BLaER1 treated with 17β-estradiol and CSF1 and Interleukin-3, amounts not matched to agents 10 nM and 100 nM (cell line): Measurements from ENCODE around the gene DCST1.

Experiments used
- H3K27ac ChIP-seq, 11 experiments: shearing (Covaris generic); formaldehyde crosslinking; 2 replicates each; pipeline ENCODE4 v1.8.1; 2022
- H3K27me3 ChIP-seq, 11 experiments: shearing (Covaris generic); formaldehyde crosslinking; 2 replicates each; pipeline ENCODE4 v1.8.1; 2022
- H3K36me3 ChIP-seq, 11 experiments: shearing (Covaris generic); formaldehyde crosslinking; 2 replicates each; pipeline ENCODE4 v1.8.1; 2022
- H3K4me1 ChIP-seq, 10 experiments: shearing (Covaris generic); formaldehyde crosslinking; 2 replicates each; pipeline ENCODE4 v1.8.1; 2022
- H3K4me2 ChIP-seq, 11 experiments: shearing (Covaris generic); formaldehyde crosslinking; 2 replicates each; pipeline ENCODE4 v1.8.1; 2022
- H3K4me3 ChIP-seq, 10 experiments: shearing (Covaris generic); formaldehyde crosslinking; 2 replicates each; pipeline ENCODE4 v1.8.1; 2022
- H3K9ac ChIP-seq, 11 experiments: shearing (Covaris generic); formaldehyde crosslinking; 2 replicates each; pipeline ENCODE4 v1.8.1; 2022
- H3K9me3 ChIP-seq, 11 experiments: shearing (Covaris generic); formaldehyde crosslinking; replicated peaks in 1 of 11; 2 replicates each; pipeline ENCODE4 v1.8.1; 2022
- H4K20me1 ChIP-seq, 11 experiments: shearing (Covaris generic); formaldehyde crosslinking; 2 replicates each; pipeline ENCODE4 v1.8.1; 2022
- Cebpa-rat ChIP-seq, 11 experiments: shearing (Covaris generic); IDR thresholded peaks; 2 replicates each; pipeline ENCODE4 v1.8.1; 2022

Gene DCST1

GRCh38 chr1:155003766-155004351, 29.8 kb upstream of the DCST1 start:
- Histone ChIP-seq H3K27ac (peak overlapping the region; percentile 78 to 93 (median 87)), H3K4me1 (peaks cover 54 to 72% (median 69%) of the 10 kb centered on the region in 10 experiments), H3K9ac (peak overlapping the region; percentile 83 to 97 (median 87)), H3K27me3 (no peaks in the 10 kb centered on the region), H3K9me3 (no peaks in the 10 kb centered on the region), H3K36me3 (no peaks in the 10 kb centered on the region; a peak in 1 of 22 replicates), H4K20me1 (peaks cover 0 to 15% (median 0%) of the 10 kb centered on the region in 11 experiments; a peak in 1 of 22 replicates), H3K4me2 (peak overlapping the region; percentile 95 to 100 (median 98)), H3K4me3 (peak overlapping the region; percentile 80 to 99 (median 92))
- no peak for TF ChIP-seq Cebpa-rat (IDR thresholded peaks at IDR 0.05)

DNA sequence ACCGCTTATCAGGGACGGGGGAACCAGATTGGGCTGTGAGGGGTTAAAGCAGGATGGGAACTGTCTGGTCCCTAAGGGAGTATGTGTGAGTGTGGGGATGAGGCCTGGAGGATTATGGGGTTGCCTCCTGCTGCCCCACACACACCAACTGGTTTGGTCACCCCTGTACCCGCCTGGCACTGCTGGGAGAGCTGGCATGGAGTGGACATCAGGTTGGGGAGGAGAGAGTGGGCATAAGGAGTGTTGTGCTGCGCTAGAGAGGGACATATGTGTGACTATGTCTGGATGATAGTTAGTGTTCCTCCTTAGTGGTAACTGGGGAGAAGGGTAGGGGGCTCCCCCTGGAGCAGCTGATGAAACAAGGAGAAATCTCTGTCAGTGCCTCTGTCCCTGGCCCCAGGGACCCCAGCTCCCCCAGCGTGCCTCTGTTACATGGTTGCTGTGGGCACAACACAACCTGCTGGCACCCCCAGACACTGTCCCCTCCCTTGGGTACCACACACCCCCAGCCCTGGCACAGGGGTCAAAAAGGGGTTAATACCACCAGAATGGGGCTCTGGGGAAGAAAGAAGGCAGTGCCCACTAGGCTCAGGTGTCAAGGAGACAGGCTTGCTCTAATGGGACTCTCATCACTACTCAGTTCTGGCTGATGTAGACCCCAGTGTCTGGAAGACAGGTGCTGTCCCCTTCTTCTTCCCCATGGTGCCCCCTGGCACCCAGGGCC, 29.1 kb upstream of the DCST1 start:
- peak overlapping the region; percentile 80 to 99 (median 92) for H3K4me3 ChIP-seq
- H3K27ac ChIP-seq, result peak overlapping the region; percentile 78 to 93 (median 87)
- no peaks in the 10 kb centered on the region for H3K27me3 ChIP-seq
- peaks cover 55 to 72% (median 69%) of the 10 kb centered on the region in 10 experiments for H3K4me1 ChIP-seq
- no peak for TF ChIP-seq Cebpa-rat (IDR thresholded peaks at IDR 0.05)
- no peaks in the 10 kb centered on the region for H3K9me3 ChIP-seq
- H3K9ac ChIP-seq, result peak overlapping the region; percentile 83 to 97 (median 87)
- H3K36me3 ChIP-seq, result no peaks in the 10 kb centered on the region; a peak in 1 of 22 replicates
- H3K4me2 ChIP-seq, result peak overlapping the region; percentile 95 to 100 (median 98)
- peaks cover 0 to 15% (median 0%) of the 10 kb centered on the region in 11 experiments; a peak in 1 of 22 replicates for H4K20me1 ChIP-seq

DNA sequence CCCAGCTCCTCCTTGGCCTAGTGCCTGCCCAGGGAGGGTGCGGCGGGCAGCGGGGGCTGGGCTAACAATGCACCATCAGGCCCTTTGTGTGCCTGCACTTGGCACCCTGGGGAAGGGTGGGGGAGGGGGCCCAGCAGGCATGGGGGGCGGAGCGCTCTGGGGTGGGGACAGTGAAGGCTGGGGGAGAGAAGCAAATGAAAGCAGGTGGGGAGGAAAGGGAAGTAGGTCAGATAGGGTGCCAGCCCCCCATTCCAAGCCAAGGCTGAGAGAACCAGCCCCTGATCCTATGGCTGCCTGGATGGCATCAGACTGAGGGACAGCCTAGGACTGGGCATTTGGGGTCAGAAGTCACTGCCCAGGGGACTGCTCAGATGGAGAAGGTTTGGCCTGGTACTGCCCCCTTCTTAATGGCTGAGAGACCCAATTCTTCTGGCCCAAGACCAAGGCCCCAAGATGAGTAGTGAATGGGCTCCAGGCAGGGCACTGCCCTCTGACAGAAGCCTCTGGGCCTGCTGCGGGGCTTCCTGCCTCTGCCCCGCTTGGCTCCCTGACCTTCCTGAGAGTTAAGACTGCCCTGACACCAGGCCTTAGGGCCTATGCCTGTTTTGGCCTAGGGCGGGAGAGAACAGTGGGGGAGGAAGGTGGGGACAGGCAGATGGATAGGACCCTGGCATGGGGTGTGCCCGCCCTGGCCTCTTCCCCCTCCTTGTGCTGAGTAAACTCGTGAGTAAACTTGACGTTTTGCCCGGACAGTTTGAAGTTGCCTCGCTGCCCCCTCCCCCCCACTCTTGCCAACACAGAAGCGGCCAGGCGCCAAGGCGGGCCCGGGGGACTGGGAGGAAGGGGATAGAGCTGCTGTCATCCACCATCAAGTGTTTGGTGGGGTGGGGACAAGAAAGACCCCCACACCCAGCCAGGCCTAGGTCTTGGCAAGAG, 28.3 kb upstream of the DCST1 start:
- Histone ChIP-seq H3K27me3 (no peaks in the 10 kb centered on the region), H4K20me1 (peaks cover 0 to 15% (median 0%) of the 10 kb centered on the region in 11 experiments; a peak in 1 of 22 replicates), H3K36me3 (no peaks in the 10 kb centered on the region; a peak in 1 of 22 replicates), H3K9ac (peak overlapping the region; percentile 83 to 97 (median 87)), H3K9me3 (no peaks in the 10 kb centered on the region), H3K4me3 (peak overlapping the region; percentile 80 to 99 (median 92)), H3K4me2 (peak overlapping the region; percentile 95 to 100 (median 98)), H3K4me1 (peaks cover 56 to 72% (median 69%) of the 10 kb centered on the region in 10 experiments), H3K27ac (peak overlapping the region; percentile 78 to 93 (median 87))
- no peak for TF ChIP-seq Cebpa-rat (IDR thresholded peaks at IDR 0.05)

- Histone ChIP-seq H3K27ac (peak overlapping the region; percentile 78 to 93 (median 87)), H3K9ac (peak overlapping the region; percentile 75 to 97 (median 85); a peak in 21 of 22 replicates), H3K4me3 (peak overlapping the region; percentile 16 to 99 (median 62); a peak in 15 of 20 replicates)
Observed at GRCh38 chr1:155006601-155007101, 27.0 kb upstream of the DCST1 start.

GRCh38 chr1:155007251-155007828, 26.3 kb upstream of the DCST1 start:
- H3K9me3 ChIP-seq, result no peaks in the 10 kb centered on the region
- peak overlapping the region; percentile 50 to 97 (median 75); a peak in 20 of 22 replicates for H3K9ac ChIP-seq
- peak overlapping the region in 7 of 10 experiments; percentile 11 to 99 (median 68); a peak in 11 of 20 replicates for H3K4me3 ChIP-seq
- H3K36me3 ChIP-seq, result peaks cover 0 to 9% (median 3%) of the 10 kb centered on the region in 11 experiments; a peak in 6 of 22 replicates
- H3K4me1 ChIP-seq, result peaks cover 76 to 86% (median 84%) of the 10 kb centered on the region in 10 experiments
- H3K4me2 ChIP-seq, result peak overlapping the region; percentile 95 to 100 (median 98)
- no peaks in the 10 kb centered on the region for H3K27me3 ChIP-seq
- H4K20me1 ChIP-seq, result peaks cover 0 to 15% (median 0%) of the 10 kb centered on the region in 11 experiments; a peak in 6 of 22 replicates
- TF ChIP-seq Cebpa-rat (IDR thresholded peaks at IDR 0.05), result no peak
- H3K27ac ChIP-seq, result peak overlapping the region; percentile 29 to 93 (median 86); a peak in 21 of 22 replicates

More at GRCh38 chr1:155006601-155007101, 27.0 kb upstream of the DCST1 start:
- no peaks in the 10 kb centered on the region for H3K9me3 ChIP-seq
- peaks cover 0 to 15% (median 0%) of the 10 kb centered on the region in 11 experiments; a peak in 1 of 22 replicates for H4K20me1 ChIP-seq
- peaks cover 69 to 79% (median 77%) of the 10 kb centered on the region in 10 experiments for H3K4me1 ChIP-seq
- H3K4me2 ChIP-seq, result peak overlapping the region; percentile 95 to 100 (median 98)
- peaks cover 0 to 9% (median 3%) of the 10 kb centered on the region in 11 experiments; a peak in 6 of 22 replicates for H3K36me3 ChIP-seq
- no peak for TF ChIP-seq Cebpa-rat (IDR thresholded peaks at IDR 0.05)
- H3K27me3 ChIP-seq, result no peaks in the 10 kb centered on the region

DNA sequence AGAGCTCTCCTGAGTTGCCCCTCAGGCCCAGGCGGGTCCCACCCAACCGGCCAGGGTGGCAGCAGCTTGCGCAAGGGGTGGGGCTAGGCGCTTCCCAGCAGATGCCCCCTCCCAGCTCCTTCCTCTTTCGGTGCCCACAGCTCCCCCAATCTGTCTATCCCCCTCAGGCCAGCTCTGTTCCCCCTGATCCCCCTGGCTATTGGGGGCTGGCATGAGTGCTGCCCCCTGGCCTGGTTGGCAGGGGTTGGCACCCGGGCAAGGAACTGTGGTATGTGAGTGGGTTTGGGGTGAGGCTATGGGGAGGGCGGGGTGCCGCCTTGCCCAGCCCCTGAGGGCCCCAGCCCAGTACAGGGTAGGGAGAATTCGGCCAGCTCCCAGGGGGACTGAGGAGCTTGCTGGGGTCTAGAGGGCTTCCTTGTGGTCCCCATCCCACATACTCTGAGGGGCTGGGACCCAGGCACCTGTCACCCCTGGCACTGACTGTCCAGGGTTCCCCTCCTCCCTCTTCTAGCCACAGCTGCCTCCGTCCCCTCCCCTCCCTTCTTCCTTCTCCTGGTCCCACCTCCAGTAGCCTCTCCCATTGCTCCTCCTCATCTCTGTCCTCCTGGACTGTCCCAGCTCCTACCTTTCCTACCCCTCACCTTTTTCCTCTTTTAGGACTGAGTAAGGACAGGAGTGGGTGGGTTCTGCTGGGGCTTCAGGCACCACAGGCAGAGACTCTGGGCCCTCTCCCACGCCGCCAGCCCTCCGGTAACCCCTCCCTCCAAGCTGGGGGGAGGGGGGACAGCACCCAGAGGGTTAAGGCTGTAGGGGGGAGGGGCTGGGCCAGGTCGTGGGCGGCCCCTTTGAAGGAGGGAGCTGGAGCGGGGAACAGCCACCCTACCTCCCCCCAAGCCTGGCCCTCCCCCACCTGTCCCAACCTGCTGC, 25.3 kb upstream of the DCST1 start:
- H3K4me1 ChIP-seq, result peaks cover 85 to 95% (median 93%) of the 10 kb centered on the region in 10 experiments
- TF ChIP-seq Cebpa-rat (IDR thresholded peaks at IDR 0.05), result peak in 1 of 11 experiments; percentile 51; a peak in 1 of 22 replicates
- peaks cover 0 to 14% (median 3%) of the 10 kb centered on the region in 11 experiments; a peak in 6 of 22 replicates for H3K36me3 ChIP-seq
- peak overlapping the region; percentile 29 to 93 (median 86); a peak in 21 of 22 replicates for H3K27ac ChIP-seq
- H3K27me3 ChIP-seq, result no peaks in the 10 kb centered on the region
- H3K9ac ChIP-seq, result peak overlapping the region; percentile 50 to 97 (median 75)
- H3K4me3 ChIP-seq, result peak overlapping the region; percentile 5 to 99 (median 54); a peak in 16 of 20 replicates
- H3K4me2 ChIP-seq, result peak overlapping the region; percentile 95 to 100 (median 98)
- peaks cover 0 to 15% (median 0%) of the 10 kb centered on the region in 11 experiments; a peak in 7 of 22 replicates for H4K20me1 ChIP-seq
- no peaks in the 10 kb centered on the region for H3K9me3 ChIP-seq
